Activated naive CD4-positive, alpha-beta T cell (primary cell): ENCODE results near the gene MAFF.
"Not testable (repeated sequence)": the region's sequence is repeated elsewhere in the genome, so short reads cannot be mapped to it uniquely, and the experiment has no call there.

ENCODE experiments used
- DNase-seq, 4 experiments: peaks; one replicate each; lab custom pipeline; 2025; lab: John Stamatoyannopoulos, UW

Gene MAFF

GRCh38 chr22:38223289-38223960, 21.6 kb downstream of the MAFF start:
- no peak for DNase-seq

GRCh38 chr22:38226853-38227649, 25.3 kb downstream of the MAFF start:
- no peak for DNase-seq

- DNase-seq, result no peak
Measured at GRCh38 chr22:38228326-38228872, 26.6 kb downstream of the MAFF start.

- no peak for DNase-seq
Measured at GRCh38 chr22:38228873-38229740, 27.3 kb downstream of the MAFF start.

GRCh38 chr22:38230108-38230825, 28.5 kb downstream of the MAFF start:
- peak in 1 of 4 experiments; percentile 8 for DNase-seq

- no peak for DNase-seq
Measured at GRCh38 chr22:38230916-38231315, 29.1 kb downstream of the MAFF start.

GRCh38 chr22:38232196-38232595, 30.4 kb downstream of the MAFF start:
- DNase-seq, result no peak

GRCh38 chr22:38233427-38233826, 31.6 kb downstream of the MAFF start:
- no peak for DNase-seq

- not testable (repeated sequence) for DNase-seq
Measured at GRCh38 chr22:38233856-38234255, 32.1 kb downstream of the MAFF start.

- DNase-seq, result no peak
Measured at GRCh38 chr22:38235240-38235850, 33.6 kb downstream of the MAFF start.

GRCh38 chr22:38236786-38237185, 35.0 kb downstream of the MAFF start:
- no peak for DNase-seq

- no peak for DNase-seq
Measured at GRCh38 chr22:38238519-38239071, 36.8 kb downstream of the MAFF start.

GRCh38 chr22:38239101-38239761, 37.4 kb downstream of the MAFF start:
- DNase-seq, result no peak

- DNase-seq, result no peak
Measured at GRCh38 chr22:38240734-38241252, 39.0 kb downstream of the MAFF start.

GRCh38 chr22:38243007-38243765, 41.4 kb downstream of the MAFF start:
- no peak for DNase-seq

GRCh38 chr22:38244106-38244505, 42.3 kb downstream of the MAFF start:
- no peak for DNase-seq

- DNase-seq, result no peak
Measured at GRCh38 chr22:38246046-38246658, 44.4 kb downstream of the MAFF start.

GRCh38 chr22:38246692-38247091, 44.9 kb downstream of the MAFF start:
- no peak for DNase-seq

- no peak for DNase-seq
Measured at GRCh38 chr22:38247713-38248112, 45.9 kb downstream of the MAFF start.
